CD4-positive, alpha-beta T cell treated with Interleukin-12 subunit alpha and Interleukin-12 subunit beta, for 1 hour (primary cell): ENCODE measurements around the gene GRHL1.
A peak's percentile ranks its signal among the peaks of the same experiment; 100 is the strongest.
"Not testable (repeated sequence)": the region's sequence is repeated elsewhere in the genome, so short reads cannot be mapped to it uniquely, and the experiment has no call there.

Experiments used
- DNase-seq: peaks from one replicate; pipeline ENCODE4 v3.0.0-alpha.2; 2020

The GRHL1 gene

DNA sequence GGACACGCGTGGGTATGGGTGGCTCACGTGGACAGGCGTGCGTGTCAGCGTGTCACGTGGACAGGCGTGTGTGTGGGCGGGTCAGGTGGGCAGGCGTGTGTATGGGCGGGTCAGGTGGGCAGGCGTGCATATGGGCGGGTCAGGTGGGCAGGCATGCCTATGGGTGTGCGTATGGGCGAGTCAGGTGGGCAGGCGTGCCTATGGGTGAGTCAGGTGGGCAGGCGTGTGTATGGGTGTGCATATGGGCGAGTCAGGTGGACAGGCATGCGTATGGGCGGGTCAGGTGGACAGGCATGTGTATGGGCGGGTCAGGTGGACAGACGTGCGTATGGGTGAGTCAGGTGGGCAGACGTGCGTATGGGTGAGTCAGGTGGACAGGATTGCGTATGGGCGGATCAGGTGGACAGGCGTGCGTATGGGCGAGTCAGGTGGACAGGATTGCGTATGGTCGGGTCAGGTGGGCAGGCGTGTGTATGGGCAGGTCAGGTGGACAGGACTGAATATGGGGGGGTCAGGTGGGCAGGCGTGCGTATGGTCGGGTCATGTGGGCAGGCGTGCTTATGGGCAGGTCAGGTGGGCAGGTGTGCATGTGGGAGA is 61.0 kb downstream of the GRHL1 start:
- DNase-seq, result not testable (repeated sequence)

DNA sequence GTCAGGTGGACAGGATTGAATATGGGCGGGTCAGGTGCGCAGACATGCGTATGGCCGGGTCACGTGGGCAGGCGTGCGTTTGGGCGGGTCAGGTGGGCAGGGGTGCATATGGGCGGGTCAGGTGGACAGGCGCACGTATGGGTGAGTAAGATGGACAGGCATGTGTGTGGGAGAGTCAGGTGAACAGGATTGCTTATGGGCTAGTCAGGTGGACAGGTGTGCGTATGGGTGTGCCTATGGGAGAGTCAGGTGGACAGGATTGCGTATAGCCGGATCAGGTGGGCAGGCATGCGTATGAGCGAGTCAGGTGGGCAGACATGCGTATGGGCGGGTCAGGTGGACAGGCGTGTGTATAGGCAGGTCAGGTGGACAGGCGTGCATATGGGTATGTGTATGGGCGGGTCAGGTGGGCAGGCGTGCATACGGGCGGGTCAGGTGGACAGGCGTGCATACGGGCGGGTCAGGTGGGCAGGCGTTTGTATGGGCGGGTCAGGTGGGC is 61.5 kb downstream of the GRHL1 start:
- no peak for DNase-seq

DNA sequence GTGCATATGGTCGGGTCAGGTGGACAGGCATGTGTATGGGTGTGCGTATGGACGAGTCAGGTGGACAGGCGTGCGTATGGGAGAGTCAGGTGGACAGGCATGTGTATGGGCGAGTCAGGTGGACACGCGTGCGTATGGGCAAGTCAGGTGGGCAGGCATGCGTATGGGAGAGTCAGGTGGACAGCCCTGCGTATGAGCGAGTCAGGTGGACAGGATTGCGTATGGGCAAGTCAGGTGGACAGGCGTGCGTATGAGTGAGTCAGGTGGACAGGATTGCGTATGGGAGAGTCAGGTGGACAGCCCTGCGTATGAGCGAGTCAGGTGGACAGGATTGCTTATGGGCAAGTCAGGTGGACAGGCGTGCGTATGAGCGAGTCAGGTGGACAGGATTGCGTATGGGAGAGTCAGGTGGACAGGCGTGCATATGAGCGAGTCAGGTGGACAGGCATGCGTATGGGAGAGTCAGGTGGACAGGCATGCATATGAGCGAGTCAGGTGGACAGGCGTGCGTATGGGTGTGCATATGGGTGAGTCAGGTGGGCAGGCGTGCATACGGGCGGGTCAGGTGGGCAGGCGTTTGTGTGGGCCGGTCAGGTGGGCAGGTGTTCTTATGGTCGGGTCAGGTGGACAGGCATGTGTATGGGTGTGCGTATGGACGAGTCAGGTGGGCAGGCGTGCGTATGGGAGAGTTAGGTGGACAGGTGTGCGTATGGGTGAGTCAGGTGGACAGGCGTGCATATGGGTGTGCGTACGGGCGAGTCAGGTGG is 62.3 kb downstream of the GRHL1 start:
- DNase-seq, result not testable (repeated sequence)

DNA sequence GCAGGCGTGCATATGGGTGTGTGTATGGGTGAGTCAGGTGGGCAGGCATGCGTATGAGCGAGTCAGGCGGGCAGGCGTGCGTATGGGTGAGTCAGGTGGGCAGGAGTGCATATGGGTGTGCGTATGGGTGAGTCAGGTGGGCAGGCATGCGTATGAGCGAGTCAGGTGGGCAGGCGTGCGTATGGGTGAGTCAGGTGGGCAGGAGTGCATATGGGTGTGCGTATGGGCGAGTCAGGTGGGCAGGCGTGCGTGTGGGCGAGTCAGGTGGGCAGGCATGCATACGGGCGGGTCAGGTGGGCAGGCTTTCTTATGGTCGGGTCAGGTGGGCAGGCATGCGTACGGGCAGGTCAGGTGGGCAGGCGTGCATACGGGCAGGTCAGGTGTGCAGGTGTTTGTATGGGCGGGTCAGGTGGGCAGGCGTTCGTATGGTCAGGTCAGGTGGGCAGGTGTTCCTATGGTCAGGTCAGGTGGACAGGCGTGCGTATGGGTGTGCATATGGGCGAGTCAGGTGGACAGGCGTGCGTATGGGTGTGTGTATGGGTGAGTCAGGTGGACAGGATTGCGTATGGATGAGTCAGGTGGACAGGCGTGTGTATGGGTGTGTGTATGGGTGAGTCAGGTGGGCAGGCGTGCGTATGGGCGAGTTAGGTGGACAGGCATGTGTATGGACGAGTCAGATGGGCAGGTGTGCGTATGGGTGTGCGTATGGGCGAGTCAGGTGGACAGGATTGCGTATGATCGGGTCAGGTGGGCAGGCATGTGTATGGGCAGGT is 63.1 kb downstream of the GRHL1 start:
- no peak for DNase-seq

DNA sequence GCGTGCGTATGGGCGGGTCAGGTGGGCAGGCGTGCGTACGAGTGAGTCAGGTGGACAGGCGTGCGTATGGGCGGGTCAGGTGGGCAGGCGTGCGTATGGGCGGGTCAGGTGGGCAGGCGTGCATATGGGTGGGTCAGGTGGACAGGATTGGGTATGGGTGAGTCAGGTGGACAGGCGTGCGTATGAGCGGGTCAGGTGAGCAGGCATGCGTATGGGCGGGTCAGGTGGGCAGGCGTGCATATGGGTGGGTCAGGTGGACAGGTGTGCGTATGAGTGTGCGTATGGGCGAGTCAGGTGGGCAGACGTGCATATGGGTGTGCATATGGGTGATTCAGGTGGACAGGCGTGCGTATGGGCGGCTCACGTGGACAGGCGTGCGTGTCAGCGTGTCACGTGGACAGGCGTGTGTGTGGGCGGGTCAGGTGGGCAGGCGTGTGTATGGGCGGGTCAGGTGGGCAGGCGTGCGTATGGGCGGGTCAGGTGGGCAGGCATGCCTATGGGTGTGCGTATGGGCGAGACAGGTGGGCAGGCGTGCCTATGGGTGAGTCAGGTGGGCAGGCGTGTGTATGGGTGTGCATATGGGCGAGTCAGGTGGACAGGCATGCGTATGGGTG is 64.0 kb downstream of the GRHL1 start:
- DNase-seq, result not testable (repeated sequence)

DNA sequence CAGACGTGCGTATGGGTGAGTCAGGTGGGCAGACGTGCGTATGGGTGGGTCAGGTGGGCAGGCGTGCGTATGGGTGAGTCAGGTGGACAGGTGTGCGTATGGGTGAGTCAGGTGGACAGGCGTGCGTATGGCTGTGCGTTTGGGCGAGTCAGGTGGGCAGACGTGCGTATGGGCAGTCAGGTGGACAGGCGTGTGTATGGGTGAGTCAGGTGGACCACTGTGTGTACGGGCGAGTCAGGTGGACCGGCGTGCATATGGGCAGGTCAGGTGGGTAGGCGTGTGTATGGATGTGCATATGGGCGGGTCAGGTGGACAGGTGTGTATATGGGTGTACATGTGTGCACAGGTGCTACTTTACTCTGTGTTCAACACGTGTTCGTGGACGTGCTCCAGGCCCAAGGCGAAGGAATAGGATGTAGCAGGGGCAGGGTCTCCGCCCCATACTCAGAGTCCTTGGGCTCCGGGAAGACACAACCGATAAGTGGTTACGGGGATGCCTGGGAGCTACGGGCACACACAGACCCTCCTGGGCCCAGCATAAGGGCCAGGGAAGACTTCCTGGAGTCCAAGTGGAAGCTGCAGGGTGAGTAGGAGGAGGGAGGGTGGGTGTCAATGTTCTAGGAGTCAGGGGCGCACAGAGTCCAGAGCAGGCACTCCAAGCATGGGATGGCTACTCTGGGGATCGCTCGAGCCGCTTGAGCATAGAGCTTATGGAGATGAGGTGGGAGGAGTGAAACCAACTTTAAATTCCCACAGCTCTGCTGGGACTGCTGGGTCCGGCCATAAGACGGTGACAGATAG is 64.7 kb downstream of the GRHL1 start:
- DNase-seq, result no peak

DNA sequence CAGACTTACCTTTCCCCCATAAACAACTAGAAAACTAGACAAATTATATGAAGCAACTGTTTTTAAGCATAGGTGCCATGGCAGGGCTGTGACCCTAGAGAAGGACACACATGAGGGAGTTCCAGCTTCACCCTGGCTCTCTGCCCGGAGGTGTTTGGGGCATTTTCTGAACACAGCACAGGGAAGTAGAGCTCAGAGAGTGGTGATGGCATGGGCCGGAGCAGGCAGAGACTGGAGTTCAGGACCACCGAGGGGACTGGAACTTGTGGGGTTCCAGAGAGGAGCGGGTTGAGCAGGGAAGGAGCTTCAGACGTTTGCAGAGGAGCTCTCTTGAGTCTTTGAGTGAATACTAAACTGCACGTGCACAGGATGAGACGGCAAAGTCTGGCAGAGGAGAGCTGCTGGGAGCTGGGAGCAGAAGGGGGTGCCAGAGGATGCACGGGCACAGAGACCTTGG is 65.3 kb downstream of the GRHL1 start:
- DNase-seq, result no peak

DNA sequence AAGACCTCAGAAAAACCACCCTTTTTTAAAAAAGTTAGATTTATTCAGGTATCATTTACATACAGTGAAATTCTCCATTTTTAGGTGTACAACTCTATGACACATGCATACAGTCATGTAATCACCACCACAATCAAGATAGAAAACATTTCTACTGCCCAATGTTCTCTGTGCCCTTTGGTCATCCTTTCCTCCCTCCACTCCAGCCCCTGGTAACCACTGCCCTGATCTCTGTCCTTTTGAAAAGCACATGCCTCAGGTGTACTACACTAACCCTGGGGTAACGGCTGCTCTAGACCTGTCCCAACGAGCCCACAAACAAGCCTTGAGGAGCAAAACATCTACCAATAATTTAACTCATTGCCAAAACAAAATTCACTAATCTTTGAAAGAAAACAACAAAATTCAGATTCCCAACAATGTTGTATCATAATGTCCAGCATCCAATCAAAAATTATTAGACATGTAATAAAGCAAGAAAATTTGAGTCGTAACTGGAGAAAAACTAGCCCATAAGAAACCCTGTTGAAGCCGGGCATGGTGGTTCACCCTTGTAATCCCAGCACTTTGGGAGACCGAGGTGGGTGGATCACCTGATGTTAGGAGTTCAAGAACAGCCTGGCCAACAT is 65.9 kb downstream of the GRHL1 start:
- DNase-seq, result no peak

DNA sequence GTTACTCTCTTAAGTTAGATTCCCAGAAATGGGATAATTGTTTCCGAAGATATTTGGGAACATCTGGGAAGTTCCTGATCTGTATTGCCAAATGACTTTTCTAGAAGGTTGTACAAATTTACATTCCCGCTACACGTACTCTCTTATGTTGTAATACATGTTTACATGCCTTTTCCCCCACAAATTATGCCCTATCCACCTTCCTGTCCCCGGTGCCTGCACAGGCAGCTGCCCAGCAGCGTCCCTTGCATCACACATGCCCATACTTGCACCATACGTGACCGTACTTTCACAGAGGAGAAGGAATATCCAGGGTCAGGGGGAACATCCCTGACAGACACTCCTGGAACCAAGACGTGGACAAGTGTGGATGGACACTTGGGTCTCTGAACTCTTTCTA is 67.7 kb downstream of the GRHL1 start:
- DNase-seq, result no peak

DNA sequence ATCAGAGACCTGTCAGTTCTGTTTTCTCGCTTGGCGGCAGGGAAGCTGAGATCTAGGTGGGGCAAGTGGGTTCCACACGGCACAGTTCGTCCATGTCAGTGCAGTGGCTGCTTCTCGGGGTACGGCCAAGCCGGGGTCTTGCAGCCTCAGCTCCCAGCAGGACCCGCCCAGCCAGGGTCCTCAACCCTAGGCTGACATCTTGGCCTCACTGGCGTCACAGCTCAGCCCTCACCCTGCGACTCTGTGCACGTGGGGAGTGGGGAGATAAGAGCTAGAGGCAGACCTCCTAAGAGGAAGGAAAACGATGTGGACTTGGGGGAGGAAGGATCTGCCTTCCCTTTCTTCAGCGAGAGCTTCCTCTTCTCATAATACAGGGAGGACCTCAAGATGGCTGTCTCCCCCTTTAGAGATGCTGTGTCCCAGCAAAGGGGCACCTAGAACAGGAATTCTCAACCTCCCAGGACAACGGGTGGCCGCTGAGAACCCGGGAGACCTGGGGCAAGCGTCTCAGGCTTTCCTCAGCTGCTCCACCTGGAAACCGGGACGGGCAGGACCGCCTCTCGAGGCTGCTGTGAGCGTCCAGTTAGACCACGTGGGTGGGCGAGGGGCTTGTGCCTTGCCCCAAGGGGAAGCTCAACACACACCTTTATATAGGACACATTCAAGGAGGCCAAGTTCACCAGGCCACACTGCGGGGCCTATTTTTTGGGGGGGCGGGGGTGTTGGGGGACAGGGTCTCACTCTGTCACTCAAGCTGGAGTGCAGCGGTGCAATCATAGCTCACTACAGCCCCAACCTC is 68.3 kb downstream of the GRHL1 start:
- no peak for DNase-seq

DNA sequence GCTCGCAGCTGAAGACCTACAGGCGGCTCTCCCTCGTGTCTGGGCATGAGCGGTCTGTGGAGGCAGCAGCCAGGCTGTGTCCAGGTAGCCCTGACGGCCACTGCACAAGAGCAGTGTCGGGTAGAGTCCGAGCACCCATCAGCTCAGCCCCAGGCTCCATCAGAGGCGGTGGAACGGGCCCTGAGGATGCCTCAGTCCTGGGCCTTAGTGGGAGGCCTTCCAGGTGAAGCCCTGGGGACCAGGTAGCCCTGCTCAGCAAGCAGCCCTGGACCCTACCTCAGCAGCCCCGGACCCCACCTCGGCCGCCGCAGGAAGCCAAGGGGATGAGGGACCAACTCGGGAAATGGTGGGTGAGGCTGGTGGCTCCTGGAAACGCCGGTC is 70.5 kb downstream of the GRHL1 start:
- no peak for DNase-seq

DNA sequence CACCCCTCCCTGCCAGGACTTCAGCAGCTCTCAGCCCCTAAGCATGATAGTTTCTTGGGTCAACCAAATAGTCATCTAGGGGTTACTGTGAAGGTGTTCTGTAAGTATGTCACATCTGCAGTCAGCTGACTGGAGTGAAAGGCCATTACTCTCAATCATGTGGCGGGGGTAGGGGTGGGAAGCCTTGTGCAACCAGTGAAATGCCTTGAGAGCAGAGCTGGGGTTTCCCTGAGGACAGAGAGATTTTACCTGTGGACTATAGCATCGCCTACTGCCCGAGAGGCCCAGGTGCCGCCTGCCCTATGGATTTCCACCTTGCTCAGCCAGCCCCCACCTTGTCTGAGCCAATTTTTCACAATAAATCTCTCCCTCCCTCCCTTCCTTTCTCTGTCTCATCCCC is 71.0 kb downstream of the GRHL1 start:
- no peak for DNase-seq

DNA sequence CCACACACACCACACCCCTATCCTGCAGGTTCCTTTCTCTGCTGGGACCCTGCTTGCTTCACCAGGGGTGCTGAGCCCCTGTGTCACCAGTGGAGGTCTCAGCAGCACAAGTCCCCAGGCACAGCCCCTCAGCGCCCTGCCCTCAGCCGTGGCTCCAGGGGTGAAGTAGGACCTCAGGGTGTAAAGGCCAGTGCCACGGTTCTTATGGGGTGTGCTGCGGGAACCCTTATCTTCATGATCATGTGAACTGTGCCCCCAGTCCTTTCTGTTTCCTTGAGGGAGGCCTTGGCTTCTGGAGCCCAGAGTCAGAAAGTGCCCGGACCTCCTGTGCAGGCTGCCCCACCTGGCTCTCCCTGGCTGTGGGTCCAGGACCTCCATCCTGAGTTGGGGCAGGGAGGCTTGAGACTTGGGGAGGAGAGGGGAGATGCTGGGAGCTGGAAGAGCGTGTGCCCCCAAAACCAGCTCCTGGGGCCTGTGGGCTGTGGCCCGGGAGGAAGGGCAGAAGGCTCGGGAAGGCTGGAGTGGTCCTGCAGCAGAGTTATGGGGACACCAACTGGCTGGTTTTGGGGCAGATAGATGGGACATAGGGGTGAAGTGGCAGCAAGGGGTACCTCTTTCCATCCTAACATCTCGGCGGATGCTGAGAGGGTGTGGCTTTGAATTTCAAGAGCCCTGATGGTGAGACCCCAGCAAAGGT is 71.6 kb downstream of the GRHL1 start:
- DNase-seq, result no peak

DNA sequence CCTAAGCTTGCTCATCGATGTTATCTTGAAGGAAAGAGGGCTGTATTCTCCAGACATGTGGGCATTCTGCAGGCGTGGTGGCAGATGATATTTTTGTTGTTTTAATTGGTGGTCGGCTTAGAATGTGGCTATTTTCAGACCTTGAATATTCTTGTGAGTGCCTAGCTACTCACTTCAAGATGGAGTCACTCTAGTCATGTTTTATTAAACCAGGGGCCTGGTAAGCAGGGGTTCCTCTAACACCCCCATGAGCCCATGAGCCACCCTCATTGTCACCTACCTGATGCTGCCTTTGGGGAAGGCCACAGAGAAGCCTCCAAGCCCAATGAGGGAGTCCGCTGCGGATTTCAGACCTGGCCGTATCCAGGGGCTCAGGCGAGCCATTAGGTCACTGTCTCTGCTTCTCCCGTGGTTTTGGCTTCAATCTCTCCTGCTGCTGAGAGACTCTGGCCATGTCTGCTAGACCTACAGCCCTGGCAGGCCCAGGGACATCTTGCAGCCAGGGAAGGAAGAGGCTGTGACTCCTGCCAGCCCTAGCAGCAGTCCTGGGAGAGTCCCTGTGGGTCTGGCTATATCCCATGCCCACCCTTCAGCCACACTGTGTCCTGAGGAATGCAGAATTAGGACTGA is 75.6 kb downstream of the GRHL1 start:
- no peak for DNase-seq

DNA sequence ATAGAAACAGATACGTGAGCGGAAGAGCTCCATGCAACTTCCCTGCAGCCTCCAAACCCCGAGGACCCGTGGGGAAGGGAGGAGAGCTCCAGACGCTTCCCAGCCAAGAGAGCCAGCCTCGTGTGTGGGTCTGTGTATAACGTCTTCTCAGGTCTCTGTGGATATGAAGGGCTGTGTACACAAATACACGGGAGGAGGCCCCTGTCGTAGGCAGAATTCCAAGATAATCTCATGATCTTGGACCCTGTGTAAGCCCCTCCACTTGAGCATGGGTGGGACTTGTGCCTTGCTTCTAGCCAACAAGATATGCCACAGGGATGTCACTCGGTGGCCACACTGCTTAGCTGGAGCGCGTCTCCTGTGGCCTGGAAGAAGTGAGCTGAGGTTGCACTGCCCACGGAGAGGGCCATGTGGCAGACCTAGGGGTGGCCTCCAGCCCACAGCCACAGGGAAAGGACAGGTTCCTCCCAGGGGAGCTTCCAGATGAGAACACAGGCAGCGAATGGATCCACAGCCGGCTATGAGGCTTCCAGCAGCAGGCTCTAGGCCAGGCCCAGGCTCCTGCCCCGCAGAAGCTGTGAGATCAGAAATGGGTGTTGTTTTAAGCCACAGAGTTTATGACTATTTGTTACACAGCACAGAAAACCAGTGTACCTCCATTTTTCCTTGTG is 76.3 kb downstream of the GRHL1 start:
- no peak for DNase-seq

DNA sequence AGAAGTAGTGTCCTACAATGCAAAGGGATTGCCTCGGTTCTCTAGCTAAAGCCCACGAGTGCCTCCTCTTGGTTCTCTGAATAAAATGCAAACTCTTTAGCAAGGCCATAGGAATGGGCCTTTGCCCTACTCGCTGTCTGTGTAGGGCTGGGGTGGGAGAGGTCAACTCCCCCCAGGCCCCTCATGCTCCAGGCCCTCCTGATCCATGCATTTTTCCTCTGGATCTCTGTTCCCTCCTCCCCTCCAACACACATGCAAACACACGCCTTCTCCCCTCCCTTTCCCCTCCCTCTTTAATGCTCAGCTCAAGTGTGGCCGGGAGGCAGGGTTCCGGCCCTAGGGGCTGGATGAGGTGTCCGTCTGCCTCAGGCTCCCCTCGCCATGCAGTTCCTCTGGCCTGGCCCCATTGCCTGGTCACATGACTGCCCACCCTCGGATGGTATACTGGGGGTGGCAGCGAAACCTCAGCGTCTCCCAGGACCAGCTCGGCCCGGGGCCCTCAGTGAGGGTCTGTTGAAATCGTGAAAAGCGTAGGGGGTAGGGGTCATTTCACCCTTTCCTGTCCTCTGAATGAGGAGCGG is 77.0 kb downstream of the GRHL1 start:
- DNase-seq, result no peak

DNA sequence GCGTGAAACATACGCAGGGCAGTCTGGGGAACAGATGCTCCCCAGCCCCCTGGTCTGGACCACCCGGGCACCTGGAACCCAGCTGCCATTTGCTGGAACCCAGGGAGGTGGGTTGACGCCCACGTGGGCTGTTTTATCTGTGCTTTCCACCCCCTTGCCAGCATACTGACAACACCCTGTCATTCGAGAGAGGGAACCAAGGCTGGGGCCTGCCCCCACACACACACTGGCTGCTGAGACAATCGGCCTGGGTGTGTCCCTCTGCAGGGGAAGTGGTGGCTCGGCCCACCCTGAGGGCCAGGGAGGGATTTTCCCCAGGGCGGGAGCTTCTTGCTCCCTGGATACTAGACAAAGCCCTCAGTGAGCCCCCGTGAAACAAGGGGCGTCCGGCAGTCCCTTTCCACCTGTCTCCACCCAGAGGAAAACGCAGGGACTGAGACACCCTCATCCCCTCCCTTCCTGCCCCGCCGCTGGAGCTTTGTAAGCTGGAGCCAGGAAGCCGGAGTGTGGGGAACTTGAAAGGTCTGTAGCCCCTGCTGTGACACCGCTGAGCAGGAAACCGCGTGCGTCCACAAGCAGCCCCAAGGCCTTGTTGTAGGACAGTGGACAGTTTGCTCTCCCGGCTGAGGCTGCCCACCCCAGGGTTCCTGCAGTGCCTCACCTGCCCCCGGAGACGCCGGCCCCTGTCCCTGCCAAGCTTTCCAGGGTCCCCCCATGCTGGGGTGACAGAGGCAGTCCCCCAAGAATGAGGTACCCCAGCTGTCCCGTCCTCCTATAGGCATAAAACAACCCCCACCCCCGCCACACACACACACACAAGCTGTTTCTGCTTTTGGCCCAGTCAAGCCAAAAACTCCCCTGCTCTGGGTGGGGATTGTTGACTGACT is 77.7 kb downstream of the GRHL1 start:
- peak; percentile 77 for DNase-seq

DNA sequence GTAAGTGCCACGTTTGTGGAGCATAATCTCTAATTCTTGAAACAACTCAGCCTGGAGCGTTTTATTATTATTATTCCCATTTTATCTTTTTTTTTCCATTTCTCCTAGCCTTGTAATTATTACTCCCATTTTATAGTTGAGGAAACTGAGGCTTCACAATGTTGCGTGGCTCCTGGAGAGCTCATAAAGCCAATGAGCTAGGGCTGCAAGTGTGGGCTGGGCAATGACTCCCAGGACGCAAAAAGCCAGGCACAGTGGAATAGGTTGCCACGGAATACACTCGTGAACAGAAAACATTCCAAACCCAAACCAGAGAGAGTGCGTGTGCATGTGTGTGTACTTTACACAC is 78.4 kb downstream of the GRHL1 start:
- no peak for DNase-seq
